ENCODE measurements around the gene TRIP6. TPM values are rescaled to one million over a fixed set of nuclear protein-coding genes. Genes with fewer than 3 reads are reported as not detected.

The TRIP6 gene
- total RNA-seq, 1 donor from 2014 or later = 99.9 TPM

- Histone ChIP-seq H3K4me1 (ENCODE audit: insufficient read depth, low read length) (no peaks in the 10 kb centered on the region), H3K79me2 (ENCODE audit: insufficient read depth, low read length) (peaks cover under 1% of the 10 kb centered on the region), H3K4me3 (ENCODE audit: insufficient read depth, low read depth, low read length) (no peak overlapping the region), H3K27me3 (ENCODE audit: insufficient read depth, low read length) (no peaks in the 10 kb centered on the region), H3K9me3 (ENCODE audit: insufficient read depth, low read depth, low read length) (no peaks in the 10 kb centered on the region), H2AFZ (ENCODE audit: low read depth, low read length) (no peak overlapping the region), H3K9ac (ENCODE audit: low read length) (no peak overlapping the region), H3K27ac (ENCODE audit: low read depth, low read length) (no peak overlapping the region), H4K20me1 (ENCODE audit: insufficient read depth, low read length) (peaks cover 37% of the 10 kb centered on the region), H3K4me2 (ENCODE audit: low read length) (no peak overlapping the region), H3K36me3 (ENCODE audit: insufficient read depth, low read length) (peaks cover 31% of the 10 kb centered on the region)
- peaks cover 25% of the 10 kb centered on the region for H3K36me3 Mint-ChIP-seq (ENCODE audit: low read depth, unreplicated experiment)
- no peaks in the 10 kb centered on the region for H3K27me3 Mint-ChIP-seq (ENCODE audit: low read depth, unreplicated experiment)
- peak overlapping the region; percentile 10 for H3K4me3 Mint-ChIP-seq (ENCODE audit: unreplicated experiment)
- no peaks in the 10 kb centered on the region for H3K9me3 Mint-ChIP-seq (ENCODE audit: unreplicated experiment)
- no peaks in the 10 kb centered on the region for H3K4me1 Mint-ChIP-seq (ENCODE audit: low read depth, unreplicated experiment)
- FAIRE-seq (no peak), DNase-seq (ENCODE audit: low read depth) (no peak)
- TF ChIP-seq EZH2 (IDR thresholded peaks at IDR 0.05; ENCODE audit: insufficient read depth, low read length) (no peak), CTCF (IDR thresholded peaks at IDR 0.05; ENCODE audit: insufficient read depth, low read depth, low read length) (no peak)
- no peak overlapping the region for H3K27ac Mint-ChIP-seq (ENCODE audit: unreplicated experiment)
Measured at GRCh38 chr7:100818825-100819224, 48.4 kb upstream of the TRIP6 start.

- no peak overlapping the region for H3K4me3 ChIP-seq (ENCODE audit: insufficient read depth, low read depth, low read length)
- no peak overlapping the region for H3K9ac ChIP-seq (ENCODE audit: low read length)
- Mint-ChIP-seq H3K36me3 (ENCODE audit: low read depth, unreplicated experiment) (peaks cover 26% of the 10 kb centered on the region), H3K4me1 (ENCODE audit: low read depth, unreplicated experiment) (no peaks in the 10 kb centered on the region), H3K27me3 (ENCODE audit: low read depth, unreplicated experiment) (no peaks in the 10 kb centered on the region), H3K27ac (ENCODE audit: unreplicated experiment) (no peak overlapping the region), H3K4me3 (ENCODE audit: unreplicated experiment) (no peak overlapping the region), H3K9me3 (ENCODE audit: unreplicated experiment) (no peaks in the 10 kb centered on the region)
- H3K4me1 ChIP-seq (ENCODE audit: insufficient read depth, low read length) = peaks cover 2% of the 10 kb centered on the region
- no peaks in the 10 kb centered on the region for H3K27me3 ChIP-seq (ENCODE audit: insufficient read depth, low read length)
- no peak overlapping the region for H3K27ac ChIP-seq (ENCODE audit: low read depth, low read length)
- no peak overlapping the region for H3K4me2 ChIP-seq (ENCODE audit: low read length)
- no peak for TF ChIP-seq CTCF (IDR thresholded peaks at IDR 0.05; ENCODE audit: insufficient read depth, low read depth, low read length)
- no peak for TF ChIP-seq EZH2 (IDR thresholded peaks at IDR 0.05; ENCODE audit: insufficient read depth, low read length)
- peaks cover 28% of the 10 kb centered on the region for H3K36me3 ChIP-seq (ENCODE audit: insufficient read depth, low read length)
- H3K79me2 ChIP-seq (ENCODE audit: insufficient read depth, low read length) = peaks cover 8% of the 10 kb centered on the region
- H4K20me1 ChIP-seq (ENCODE audit: insufficient read depth, low read length) = peaks cover 45% of the 10 kb centered on the region
- no peak for DNase-seq (ENCODE audit: low read depth)
- H2AFZ ChIP-seq (ENCODE audit: low read depth, low read length) = no peak overlapping the region
- FAIRE-seq = no peak
- no peaks in the 10 kb centered on the region for H3K9me3 ChIP-seq (ENCODE audit: insufficient read depth, low read depth, low read length)
Measured at GRCh38 chr7:100819586-100819985, 47.6 kb upstream of the TRIP6 start.

GRCh38 chr7:100822236-100823139 lies 44.7 kb upstream of the TRIP6 start:
- H3K4me3 Mint-ChIP-seq (ENCODE audit: unreplicated experiment) = no peak overlapping the region
- Histone ChIP-seq H3K4me3 (ENCODE audit: insufficient read depth, low read depth, low read length) (no peak overlapping the region), H3K27ac (ENCODE audit: low read depth, low read length) (no peak overlapping the region), H3K4me1 (ENCODE audit: insufficient read depth, low read length) (peaks cover 17% of the 10 kb centered on the region), H3K36me3 (ENCODE audit: insufficient read depth, low read length) (peaks cover 28% of the 10 kb centered on the region), H2AFZ (ENCODE audit: low read depth, low read length) (no peak overlapping the region), H3K4me2 (ENCODE audit: low read length) (no peak overlapping the region), H3K9ac (ENCODE audit: low read length) (no peak overlapping the region), H3K9me3 (ENCODE audit: insufficient read depth, low read depth, low read length) (no peaks in the 10 kb centered on the region), H4K20me1 (ENCODE audit: insufficient read depth, low read length) (peaks cover 61% of the 10 kb centered on the region), H3K79me2 (ENCODE audit: insufficient read depth, low read length) (peaks cover 34% of the 10 kb centered on the region), H3K27me3 (ENCODE audit: insufficient read depth, low read length) (no peaks in the 10 kb centered on the region)
- H3K4me1 Mint-ChIP-seq (ENCODE audit: low read depth, unreplicated experiment) = peaks cover 8% of the 10 kb centered on the region
- H3K27me3 Mint-ChIP-seq (ENCODE audit: low read depth, unreplicated experiment) = no peaks in the 10 kb centered on the region
- no peak overlapping the region for H3K27ac Mint-ChIP-seq (ENCODE audit: unreplicated experiment)
- no peaks in the 10 kb centered on the region for H3K9me3 Mint-ChIP-seq (ENCODE audit: unreplicated experiment)
- H3K36me3 Mint-ChIP-seq (ENCODE audit: low read depth, unreplicated experiment) = peaks cover 22% of the 10 kb centered on the region
- FAIRE-seq = no peak
- no peak for TF ChIP-seq CTCF (IDR thresholded peaks at IDR 0.05; ENCODE audit: insufficient read depth, low read depth, low read length)
- no peak for TF ChIP-seq EZH2 (IDR thresholded peaks at IDR 0.05; ENCODE audit: insufficient read depth, low read length)
- no peak for DNase-seq (ENCODE audit: low read depth)

All from astrocyte (in vitro differentiated cells and primary cell).